ENCODE measurements around the gene FXYD1.

Gene FXYD1

GRCh38 chr19:35162471-35163326, 24.1 kb downstream of the FXYD1 start:
- Histone ChIP-seq H3K79me1 (ENCODE audit: low read depth, low read length) (no peaks in the 10 kb centered on the region), H3K9me3 (replicated peaks in 1 of 2; ENCODE audit: control insufficient read depth in 2 of 2, insufficient read depth in 1 of 2, low read depth in 1 of 2, low read length in 2 of 2) (peaks cover 4 to 20% of the 10 kb centered on the region in 2 donors), H3K27ac (replicated peaks; ENCODE audit: low read length) (no peak overlapping the region), H3K4ac (ENCODE audit: low read length) (no peak overlapping the region), H3K4me1 (ENCODE audit: control insufficient read depth in 2 of 2, insufficient read depth in 1 of 2, low read depth in 1 of 2, low read length in 2 of 2) (peaks cover 0 to 5% of the 10 kb centered on the region in 2 donors), H2BK12ac (ENCODE audit: low read length) (no peak overlapping the region), H3K18ac (ENCODE audit: low read length) (no peak overlapping the region), H3K9ac (ENCODE audit: low read depth, low read length, poor library complexity) (no peak overlapping the region), H3K4me3 (ENCODE audit: low read length in 2 of 2) (no peak overlapping the region), H2BK15ac (ENCODE audit: low read length) (no peak overlapping the region), H3K14ac (ENCODE audit: low read length) (no peak overlapping the region), H4K8ac (ENCODE audit: low read depth, low read length) (no peak overlapping the region), H2AFZ (ENCODE audit: low read length) (no peak overlapping the region), H2BK120ac (ENCODE audit: low read depth, low read length) (no peak overlapping the region), H2AK5ac (ENCODE audit: low read depth, low read length) (no peak overlapping the region), H3K23ac (ENCODE audit: low read depth, low read length, poor library complexity) (no peak overlapping the region), H2BK5ac (ENCODE audit: low read length) (no peak overlapping the region), H4K91ac (ENCODE audit: low read depth, low read length, poor library complexity) (no peak overlapping the region), H3K4me2 (ENCODE audit: insufficient read depth, low read length, poor library complexity, severe bottlenecking) (no peak overlapping the region), H3K27me3 (ENCODE audit: control insufficient read depth in 3 of 3, insufficient read depth in 3 of 3, low read depth in 1 of 3, low read length in 3 of 3) (peaks cover 0 to 7% (median 0%) of the 10 kb centered on the region in 3 experiments), H3K36me3 (replicated peaks in 1 of 2; ENCODE audit: control insufficient read depth in 2 of 2, insufficient read depth in 2 of 2, low read length in 2 of 2) (peaks cover 0 to 3% of the 10 kb centered on the region in 2 donors)
- WGBS, 2 donors (ENCODE audit: extremely low coverage in 2 of 2, insufficient read length in 2 of 2, insufficient replicate concordance in 1 of 2), result no CpG with 5 or more reads among the region's 6 CpGs
- no peak for DNase-seq (ENCODE audit: low spot score)

- Histone ChIP-seq H3K4me2 (ENCODE audit: insufficient read depth, low read length, poor library complexity, severe bottlenecking) (no peak overlapping the region), H3K23ac (ENCODE audit: low read depth, low read length, poor library complexity) (no peak overlapping the region), H3K27ac (replicated peaks; ENCODE audit: low read length) (no peak overlapping the region), H2BK5ac (ENCODE audit: low read length) (no peak overlapping the region), H3K4me3 (ENCODE audit: low read length in 2 of 2) (no peak overlapping the region), H3K18ac (ENCODE audit: low read length) (no peak overlapping the region), H3K4me1 (ENCODE audit: control insufficient read depth in 2 of 2, insufficient read depth in 1 of 2, low read depth in 1 of 2, low read length in 2 of 2) (peaks cover 0 to 5% of the 10 kb centered on the region in 2 donors), H3K14ac (ENCODE audit: low read length) (no peak overlapping the region), H3K36me3 (replicated peaks in 1 of 2; ENCODE audit: control insufficient read depth in 2 of 2, insufficient read depth in 2 of 2, low read length in 2 of 2) (peaks cover 0 to 3% of the 10 kb centered on the region in 2 donors), H4K91ac (ENCODE audit: low read depth, low read length, poor library complexity) (no peak overlapping the region), H3K4ac (ENCODE audit: low read length) (no peak overlapping the region), H2AK5ac (ENCODE audit: low read depth, low read length) (no peak overlapping the region), H3K9ac (ENCODE audit: low read depth, low read length, poor library complexity) (no peak overlapping the region), H2BK120ac (ENCODE audit: low read depth, low read length) (no peak overlapping the region), H2AFZ (ENCODE audit: low read length) (no peak overlapping the region), H2BK12ac (ENCODE audit: low read length) (no peak overlapping the region), H3K9me3 (replicated peaks in 1 of 2; ENCODE audit: control insufficient read depth in 2 of 2, insufficient read depth in 1 of 2, low read depth in 1 of 2, low read length in 2 of 2) (peaks cover 4 to 20% of the 10 kb centered on the region in 2 donors), H4K8ac (ENCODE audit: low read depth, low read length) (no peak overlapping the region), H2BK15ac (ENCODE audit: low read length) (no peak overlapping the region), H3K27me3 (ENCODE audit: control insufficient read depth in 3 of 3, insufficient read depth in 3 of 3, low read depth in 1 of 3, low read length in 3 of 3) (no peaks in the 10 kb centered on the region), H3K79me1 (ENCODE audit: low read depth, low read length) (no peaks in the 10 kb centered on the region)
- no peak for DNase-seq (ENCODE audit: low spot score)
- WGBS, 2 donors (ENCODE audit: extremely low coverage in 2 of 2, insufficient read length in 2 of 2, insufficient replicate concordance in 1 of 2), result no CpG with 5 or more reads among the region's 2 CpGs
These were observed 25.8 kb downstream of the FXYD1 start for GRCh38 chr19:35164418-35164817.

DNA sequence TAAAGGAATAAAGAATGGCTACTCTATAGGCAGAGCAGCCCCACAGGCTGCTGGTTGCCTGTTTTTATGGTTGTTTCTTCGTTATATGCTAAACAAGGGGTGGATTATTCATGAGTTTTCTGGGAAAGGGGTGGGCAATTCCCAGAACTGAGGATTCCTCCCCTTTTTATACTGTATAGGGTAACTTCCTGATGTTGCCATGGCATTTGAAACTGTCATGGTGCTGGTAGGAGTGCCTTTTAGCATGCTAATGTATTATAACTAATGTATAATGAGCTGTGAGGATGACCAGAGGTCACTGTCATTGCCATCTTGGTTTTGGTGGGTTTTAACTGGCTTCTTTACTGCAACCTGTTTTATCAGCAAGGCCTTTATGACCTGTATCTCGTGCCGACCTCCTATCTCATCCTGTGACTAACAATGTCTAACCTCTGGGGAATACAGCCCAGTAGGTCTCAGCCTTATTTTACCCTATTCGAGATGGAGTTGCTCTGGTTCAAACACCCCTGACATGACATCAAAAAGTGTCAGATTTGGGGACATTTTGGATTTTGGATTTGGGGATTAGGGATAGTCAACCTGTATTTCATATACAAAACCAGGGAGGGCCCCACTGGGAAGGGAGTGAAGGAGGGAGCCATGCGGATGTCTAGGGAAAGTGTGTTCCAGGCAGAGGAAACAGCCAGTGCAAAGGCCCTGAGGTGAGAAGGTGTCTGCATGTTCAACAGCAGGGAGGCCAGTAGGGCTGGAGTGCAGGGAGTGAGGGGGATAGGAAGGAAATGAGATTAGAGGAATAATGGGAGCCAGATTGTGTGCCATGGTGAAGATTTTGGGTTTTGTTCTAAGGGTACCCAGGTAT, 26.8 kb downstream of the FXYD1 start:
- no CpG with 5 or more reads among the region's 5 CpGs for WGBS, 2 donors (ENCODE audit: extremely low coverage in 2 of 2, insufficient read length in 2 of 2, insufficient replicate concordance in 1 of 2)

More for the DNA sequence above, 26.8 kb downstream of the FXYD1 start:
- Histone ChIP-seq H2AFZ (ENCODE audit: low read length) (no peak overlapping the region), H4K8ac (ENCODE audit: low read depth, low read length) (no peak overlapping the region), H4K91ac (ENCODE audit: low read depth, low read length, poor library complexity) (no peak overlapping the region), H3K4me1 (ENCODE audit: control insufficient read depth in 2 of 2, insufficient read depth in 1 of 2, low read depth in 1 of 2, low read length in 2 of 2) (peaks cover 0 to 5% of the 10 kb centered on the region in 2 donors), H3K14ac (ENCODE audit: low read length) (no peak overlapping the region), H3K4me2 (ENCODE audit: insufficient read depth, low read length, poor library complexity, severe bottlenecking) (no peak overlapping the region), H3K27me3 (ENCODE audit: control insufficient read depth in 3 of 3, insufficient read depth in 3 of 3, low read depth in 1 of 3, low read length in 3 of 3) (no peaks in the 10 kb centered on the region), H3K18ac (ENCODE audit: low read length) (no peak overlapping the region), H3K36me3 (replicated peaks in 1 of 2; ENCODE audit: control insufficient read depth in 2 of 2, insufficient read depth in 2 of 2, low read length in 2 of 2) (peaks cover 0 to 3% of the 10 kb centered on the region in 2 donors), H2BK15ac (ENCODE audit: low read length) (no peak overlapping the region), H3K79me1 (ENCODE audit: low read depth, low read length) (no peaks in the 10 kb centered on the region), H3K4me3 (ENCODE audit: low read length in 2 of 2) (no peak overlapping the region), H2AK5ac (ENCODE audit: low read depth, low read length) (no peak overlapping the region), H3K4ac (ENCODE audit: low read length) (no peak overlapping the region), H2BK5ac (ENCODE audit: low read length) (no peak overlapping the region), H3K9me3 (replicated peaks in 1 of 2; ENCODE audit: control insufficient read depth in 2 of 2, insufficient read depth in 1 of 2, low read depth in 1 of 2, low read length in 2 of 2) (peaks cover 4 to 20% of the 10 kb centered on the region in 2 donors), H2BK12ac (ENCODE audit: low read length) (no peak overlapping the region), H3K9ac (ENCODE audit: low read depth, low read length, poor library complexity) (no peak overlapping the region), H2BK120ac (ENCODE audit: low read depth, low read length) (no peak overlapping the region), H3K23ac (ENCODE audit: low read depth, low read length, poor library complexity) (no peak overlapping the region), H3K27ac (replicated peaks; ENCODE audit: low read length) (no peak overlapping the region)
- no peak for DNase-seq (ENCODE audit: low spot score)

All from neuronal stem cell (in vitro differentiated cells).